NCI-H2196 treated with DMSO at 0.1 percent for 48 hours (cell line): ENCODE measurements around the gene C13orf46.

Experiments used
- DNase-seq: peaks from one replicate; lab custom pipeline; 2025; ENCODE audit not compliant: unreplicated experiment; lab: John Stamatoyannopoulos, UW

Gene C13orf46

GRCh38 chr13:113972451-113973217 is 1.2 kb downstream of the C13orf46 start:
- no peak for DNase-seq

GRCh38 chr13:113971471-113972231 is 2.2 kb downstream of the C13orf46 start:
- DNase-seq: no peak

DNA sequence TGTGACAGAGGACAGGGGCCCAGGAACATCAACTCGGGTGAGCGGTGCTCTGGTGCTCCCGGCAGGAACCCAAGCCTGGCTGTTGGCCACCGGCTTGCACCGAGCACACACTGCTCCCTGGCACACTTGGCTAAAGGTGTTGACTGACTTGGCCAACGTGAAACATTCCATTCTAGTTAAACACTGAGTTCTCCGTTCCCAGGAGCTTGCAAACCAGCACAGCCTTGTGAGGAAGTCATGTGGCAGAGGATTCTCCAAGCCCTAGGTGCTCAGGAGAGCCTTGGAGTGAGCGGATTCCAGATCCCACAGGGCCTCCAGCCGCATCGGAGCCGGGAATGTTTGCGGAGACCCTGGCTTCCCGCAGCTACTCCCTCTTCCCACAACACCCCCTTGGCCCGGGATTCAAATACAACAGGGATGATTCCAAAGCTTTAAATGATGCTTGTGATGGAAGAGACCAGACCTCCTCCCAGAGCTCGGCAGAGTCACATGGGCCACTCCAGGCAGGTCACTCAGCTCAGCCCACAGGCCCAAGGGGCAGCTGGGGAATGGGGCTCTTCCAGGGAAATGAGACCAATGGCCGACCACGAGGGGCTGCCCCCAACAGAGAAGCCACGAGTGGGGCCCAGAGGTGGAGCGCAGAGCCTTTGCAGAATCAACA is 2.9 kb downstream of the C13orf46 start:
- peak; percentile 51 for DNase-seq

- DNase-seq: peak; percentile 34
These were observed 3.8 kb downstream of the C13orf46 start for GRCh38 chr13:113969973-113970611.

DNA sequence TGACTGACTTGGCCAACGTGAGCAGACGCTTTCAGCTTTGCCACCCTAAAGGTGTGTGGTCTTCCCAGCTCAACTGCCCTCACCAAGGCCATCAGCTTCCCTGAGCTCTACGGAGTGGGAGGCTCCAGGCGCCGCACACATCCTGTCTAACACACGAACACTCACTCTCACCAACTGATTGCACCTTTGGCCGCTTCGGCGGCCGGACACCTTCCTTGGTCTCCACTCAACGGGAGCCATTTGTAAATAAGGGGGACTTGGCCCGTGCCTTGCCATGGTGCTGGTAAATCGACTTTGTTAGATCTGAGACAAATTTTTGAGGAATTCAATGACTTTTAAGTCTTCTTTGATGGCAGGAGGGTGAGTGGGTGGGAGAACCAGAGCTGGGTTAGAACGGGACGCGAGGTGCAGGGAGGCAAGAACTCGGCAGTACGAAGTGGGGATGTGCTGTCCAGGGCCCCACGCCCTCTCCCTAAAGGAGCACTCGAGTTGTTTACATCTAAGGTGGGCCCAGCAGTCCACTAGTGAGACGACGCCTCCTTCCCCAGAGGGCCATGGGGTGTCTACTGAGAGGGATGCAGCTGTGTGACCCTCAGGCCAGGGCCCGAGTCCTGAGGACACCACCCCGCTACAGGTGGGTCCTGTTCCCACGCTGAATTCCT is 4.4 kb downstream of the C13orf46 start:
- no peak for DNase-seq

DNA sequence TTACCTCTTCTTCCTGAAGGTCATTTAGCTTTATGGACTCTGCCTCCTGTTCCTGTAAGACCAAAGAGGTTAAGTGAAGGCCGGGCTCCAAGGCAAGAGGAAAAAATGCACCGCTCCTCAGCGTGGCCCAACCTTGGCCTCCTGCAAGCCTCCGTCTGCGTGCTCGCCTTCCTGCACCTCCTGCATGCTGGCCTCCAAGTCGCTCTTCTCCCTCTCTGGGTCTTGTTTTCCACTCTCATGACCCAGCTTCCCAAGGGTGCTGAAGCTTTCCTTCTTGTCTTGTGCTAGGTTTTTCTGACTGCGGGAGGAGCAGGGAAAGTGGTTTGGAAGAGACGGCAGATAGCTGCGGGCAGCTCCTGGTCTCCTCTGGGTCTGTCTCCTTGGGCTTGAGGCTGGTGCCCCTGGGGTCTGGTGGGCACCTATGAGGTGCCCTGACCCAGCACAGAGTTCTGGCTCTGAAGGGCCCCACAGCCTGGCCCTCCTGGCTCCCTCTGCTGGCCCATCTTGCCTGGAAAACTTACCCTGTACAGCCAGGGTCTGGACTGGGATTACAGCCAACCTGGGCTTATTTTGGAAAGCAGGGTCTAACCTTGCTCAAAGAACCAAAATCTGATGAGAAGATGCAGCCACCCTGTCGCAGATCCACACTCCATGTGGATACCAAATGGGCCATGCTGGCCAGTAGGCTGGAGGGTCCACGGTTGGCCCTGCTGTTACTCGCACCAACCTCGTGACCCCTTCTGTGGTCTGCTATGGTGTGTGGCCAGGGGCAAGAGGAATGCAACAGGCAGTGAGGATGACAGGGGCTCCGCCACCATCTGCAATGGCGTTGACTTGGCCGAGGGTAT is 5.2 kb downstream of the C13orf46 start:
- no peak for DNase-seq

GRCh38 chr13:113967729-113968462 is 6.0 kb downstream of the C13orf46 start:
- DNase-seq: no peak

- DNase-seq: no peak
These were observed 6.6 kb downstream of the C13orf46 start for GRCh38 chr13:113967206-113967720.

GRCh38 chr13:113965968-113966884 is 7.7 kb downstream of the C13orf46 start:
- no peak for DNase-seq

- no peak for DNase-seq
These were observed 8.4 kb downstream of the C13orf46 start for GRCh38 chr13:113965383-113965874.

- no peak for DNase-seq
These were observed 9.5 kb downstream of the C13orf46 start for GRCh38 chr13:113964251-113964995.

DNA sequence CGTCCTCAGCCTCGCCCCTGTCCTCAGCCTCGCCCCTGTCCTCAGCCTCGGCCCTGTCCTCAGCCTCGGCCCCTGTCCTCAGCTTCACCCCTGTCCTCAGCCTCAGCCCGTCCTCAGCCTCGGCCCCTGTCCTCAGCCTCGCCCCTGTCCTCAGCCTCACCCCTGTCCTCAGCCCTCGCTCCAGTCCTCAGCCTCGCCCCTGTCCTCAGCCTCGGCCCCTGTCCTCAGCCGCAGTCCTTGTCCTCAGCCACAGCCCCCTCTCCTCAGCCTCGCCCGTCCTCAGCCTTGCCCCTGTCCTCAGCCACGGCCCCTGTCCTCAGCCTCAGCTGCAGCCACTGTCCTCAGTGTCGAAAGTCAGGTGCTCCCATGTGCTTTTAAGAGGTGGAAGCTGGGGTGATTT is 10.5 kb downstream of the C13orf46 start:
- no peak for DNase-seq

DNA sequence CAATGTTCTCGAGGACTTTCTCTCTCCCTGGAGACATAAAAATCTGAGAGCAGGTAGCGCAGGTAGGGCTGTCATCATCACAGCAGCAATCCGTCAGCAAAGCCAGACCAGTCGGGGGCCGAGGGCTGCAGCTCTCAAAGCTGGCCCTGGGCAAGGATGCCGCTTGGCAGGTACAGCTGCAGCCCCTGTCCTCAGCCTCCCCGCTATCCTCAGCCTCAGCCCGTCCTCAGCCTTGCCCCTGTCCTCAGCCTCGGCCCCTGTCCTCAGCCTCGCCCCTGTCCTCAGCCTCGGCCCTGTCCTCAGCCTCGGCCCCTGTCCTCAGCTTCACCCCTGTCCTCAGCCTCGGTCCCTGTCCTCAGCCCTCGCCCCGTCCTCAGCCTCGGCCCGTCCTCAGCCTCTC is 10.9 kb downstream of the C13orf46 start:
- no peak for DNase-seq

DNA sequence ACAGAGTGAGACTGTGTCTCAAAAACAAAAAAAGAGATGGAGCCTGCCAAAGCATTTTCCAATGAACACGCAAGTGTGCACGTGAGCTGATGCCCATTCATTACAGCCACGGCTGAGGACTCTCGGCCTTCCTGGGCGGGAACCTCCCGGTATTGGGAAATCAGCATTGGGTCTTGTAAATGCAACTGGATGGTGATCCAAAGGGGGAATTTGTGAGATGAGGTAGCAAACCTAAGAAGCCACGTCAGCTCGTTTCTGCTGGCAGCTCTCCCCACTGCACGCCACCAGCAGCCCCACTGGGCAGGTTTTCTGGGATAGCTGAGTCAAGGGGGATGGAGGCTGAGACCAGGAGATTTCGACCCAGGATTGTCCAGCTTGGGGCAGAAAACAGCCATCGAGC is 11.5 kb downstream of the C13orf46 start:
- no peak for DNase-seq

DNA sequence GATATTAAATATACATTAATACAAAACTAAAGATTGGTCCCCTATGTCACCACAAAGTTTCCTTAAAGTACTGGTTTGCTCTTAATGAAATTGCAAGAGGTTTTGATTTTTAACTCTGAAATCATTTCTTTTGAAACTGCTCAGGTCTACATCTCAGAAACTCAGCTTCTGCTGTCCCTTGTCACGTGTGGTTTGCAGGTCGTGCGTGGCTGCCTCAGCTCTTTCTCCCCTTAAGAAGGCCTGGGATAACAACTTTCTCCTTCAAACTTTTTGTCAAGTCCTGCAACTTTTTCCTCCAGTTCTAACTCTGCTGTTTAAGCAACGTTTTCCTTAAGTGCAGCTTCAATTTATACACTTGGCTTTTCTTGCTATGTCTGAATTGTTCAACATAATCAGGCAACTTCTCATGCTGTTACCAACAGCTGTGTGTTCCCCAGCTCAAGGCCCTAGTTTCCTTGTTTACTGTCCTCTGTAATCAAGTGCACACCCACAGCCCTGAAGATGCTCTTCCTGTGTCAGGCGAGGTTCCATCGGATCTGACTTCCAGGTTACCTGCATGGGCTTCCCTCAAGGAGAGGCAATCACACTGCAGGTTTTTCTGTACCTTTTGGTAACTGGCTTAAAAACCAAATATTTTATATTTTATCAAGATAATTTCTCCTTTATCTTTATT is 13.5 kb downstream of the C13orf46 start:
- DNase-seq: no peak

GRCh38 chr13:113959198-113959597 is 14.7 kb downstream of the C13orf46 start:
- DNase-seq: no peak

DNA sequence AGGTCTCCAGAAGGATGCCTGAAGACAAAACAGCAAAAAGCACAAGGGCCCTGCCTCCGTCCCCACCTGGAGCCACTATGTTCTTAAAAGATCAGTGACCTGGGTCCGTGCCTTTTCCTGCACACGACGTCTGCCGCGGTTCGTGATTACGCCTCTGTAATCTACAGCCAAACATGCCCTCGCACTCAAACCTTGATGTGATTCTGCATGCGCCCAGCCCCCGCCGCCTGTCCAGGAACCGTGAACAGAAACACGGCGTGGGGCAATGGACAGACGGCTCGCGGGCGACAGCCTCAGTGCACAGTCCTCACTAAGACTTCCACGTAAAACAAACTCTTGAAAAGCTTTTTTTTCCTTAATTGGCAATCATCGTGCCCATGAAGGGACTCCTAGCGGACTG is 15.5 kb downstream of the C13orf46 start:
- no peak for DNase-seq
